Measurements from ENCODE around the gene NLGN2.

The NLGN2 gene

DNA sequence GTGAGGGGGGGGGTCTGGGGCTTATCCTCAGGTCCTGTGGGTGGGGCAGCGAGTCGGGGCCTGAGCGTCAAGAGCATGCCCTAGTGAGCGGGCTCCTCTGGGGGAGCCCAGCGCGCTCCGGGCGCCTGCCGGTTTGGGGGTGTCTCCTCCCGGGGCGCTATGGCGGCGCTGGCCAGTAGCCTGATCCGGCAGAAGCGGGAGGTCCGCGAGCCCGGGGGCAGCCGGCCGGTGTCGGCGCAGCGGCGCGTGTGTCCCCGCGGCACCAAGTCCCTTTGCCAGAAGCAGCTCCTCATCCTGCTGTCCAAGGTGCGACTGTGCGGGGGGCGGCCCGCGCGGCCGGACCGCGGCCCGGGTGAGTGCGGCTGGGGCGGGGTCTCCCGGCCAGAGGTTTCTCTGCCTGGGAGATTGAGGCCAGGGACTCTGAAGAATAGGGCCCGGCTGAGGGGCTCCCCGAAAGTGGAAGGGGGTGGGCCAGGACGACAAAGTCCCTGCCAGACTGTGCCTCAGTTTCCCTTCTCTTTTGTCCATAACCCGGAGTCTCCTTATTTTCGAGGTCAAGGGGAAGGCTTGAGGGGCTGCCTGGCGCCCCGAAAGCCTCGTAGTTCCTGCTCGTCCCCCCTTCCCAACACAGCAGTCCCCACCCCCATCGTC lies 31.9 kb downstream of the NLGN2 start, which contains the start of gene FGF11:
FGF11 (plus strand) TSS at position 51 of the 651 bp plus-strand sequence; CDS start at position 160, 109 bp downstream.
- Histone ChIP-seq H3K9ac (ENCODE audit: low read length) (peak within 1 kb of the TSS; percentile 50; the same call in 1 of the 2 replicates), H3K9me2 (ENCODE audit: low read depth, low read length) (no peaks in the 10 kb centered on the region), H2AFZ (ENCODE audit: low read length) (no peak within 1 kb of the TSS), H3K36me3 (ENCODE audit: insufficient read depth, low read length) (peaks cover 3% of the 10 kb centered on the region; the same call in 1 of the 2 replicates), H3K27me3 (ENCODE audit: insufficient read depth, low read length) (peaks cover 17% of the 10 kb centered on the region), H3K27ac (ENCODE audit: low read depth, low read length, poor library complexity, severe bottlenecking) (no peak within 1 kb of the TSS), H3K4me2 (ENCODE audit: low read length) (peak within 1 kb of the TSS; percentile 76), H3K4me1 (ENCODE audit: insufficient read depth, low read length, severe bottlenecking) (peaks cover 48% of the 10 kb centered on the region), H3K4me3 (ENCODE audit: low read depth, low read length, poor library complexity, severe bottlenecking) (peak within 1 kb of the TSS; percentile 76), H3K9me3 (ENCODE audit: low read length) (no peaks in the 10 kb centered on the region), H3F3A (ENCODE audit: insufficient read depth, low read length) (no peaks in the 10 kb centered on the region), H3K79me2 (ENCODE audit: insufficient read depth, low read length) (no peaks in the 10 kb centered on the region), H4K20me1 (ENCODE audit: insufficient read depth, low read length) (no peaks in the 10 kb centered on the region)
- no peak for TF ChIP-seq EZH2 (IDR thresholded peaks at IDR 0.05; ENCODE audit: borderline replicate concordance, low read length)
- TF ChIP-seq, protein P1, sequence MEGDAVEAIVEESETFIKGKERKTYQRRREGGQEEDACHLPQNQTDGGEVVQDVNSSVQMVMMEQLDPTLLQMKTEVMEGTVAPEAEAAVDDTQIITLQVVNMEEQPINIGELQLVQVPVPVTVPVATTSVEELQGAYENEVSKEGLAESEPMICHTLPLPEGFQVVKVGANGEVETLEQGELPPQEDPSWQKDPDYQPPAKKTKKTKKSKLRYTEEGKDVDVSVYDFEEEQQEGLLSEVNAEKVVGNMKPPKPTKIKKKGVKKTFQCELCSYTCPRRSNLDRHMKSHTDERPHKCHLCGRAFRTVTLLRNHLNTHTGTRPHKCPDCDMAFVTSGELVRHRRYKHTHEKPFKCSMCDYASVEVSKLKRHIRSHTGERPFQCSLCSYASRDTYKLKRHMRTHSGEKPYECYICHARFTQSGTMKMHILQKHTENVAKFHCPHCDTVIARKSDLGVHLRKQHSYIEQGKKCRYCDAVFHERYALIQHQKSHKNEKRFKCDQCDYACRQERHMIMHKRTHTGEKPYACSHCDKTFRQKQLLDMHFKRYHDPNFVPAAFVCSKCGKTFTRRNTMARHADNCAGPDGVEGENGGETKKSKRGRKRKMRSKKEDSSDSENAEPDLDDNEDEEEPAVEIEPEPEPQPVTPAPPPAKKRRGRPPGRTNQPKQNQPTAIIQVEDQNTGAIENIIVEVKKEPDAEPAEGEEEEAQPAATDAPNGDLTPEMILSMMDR (IDR thresholded peaks at IDR 0.05; ENCODE audit: low read length) = no peak

DNA sequence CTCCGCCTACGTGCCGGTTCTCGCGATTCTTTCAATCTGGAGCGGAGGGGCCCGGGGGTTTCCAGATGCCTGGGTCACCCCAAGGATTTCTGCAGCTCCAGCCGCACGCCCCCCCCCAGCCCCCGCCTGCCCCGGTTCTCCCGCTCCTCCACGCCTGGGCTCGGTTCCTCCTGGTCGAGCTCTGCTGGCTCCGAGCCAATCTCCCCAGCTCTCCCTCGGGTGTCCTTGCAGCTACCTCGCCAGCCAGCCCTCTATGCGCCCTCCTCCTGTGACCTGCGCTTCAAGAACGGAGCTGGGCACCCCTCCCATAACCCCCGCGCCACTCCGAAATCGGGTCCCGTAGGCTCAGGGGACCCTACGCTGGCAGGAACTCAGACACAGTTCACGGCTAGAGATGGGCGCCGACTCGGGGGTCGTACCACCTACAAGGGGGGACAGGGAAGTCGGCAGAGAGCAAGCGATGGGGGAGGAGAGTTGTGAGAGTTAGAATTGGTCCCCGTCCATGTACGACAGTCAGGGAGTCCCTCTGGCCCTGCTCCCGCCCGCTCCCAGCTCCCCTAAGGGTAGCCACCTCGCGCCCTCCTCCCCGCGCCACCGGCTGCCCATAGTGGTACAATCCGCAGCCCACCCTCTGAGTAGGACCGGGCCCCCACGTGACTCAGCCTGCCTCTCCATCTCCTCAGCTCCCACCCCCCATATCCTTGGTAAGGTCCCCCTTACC lies 32.6 kb downstream of the NLGN2 start:
- no peak for TF ChIP-seq EZH2 (IDR thresholded peaks at IDR 0.05; ENCODE audit: borderline replicate concordance, low read length)
- TF ChIP-seq, protein P1 (IDR thresholded peaks at IDR 0.05; ENCODE audit: low read length) = no peak
- Histone ChIP-seq H3K27ac (ENCODE audit: low read depth, low read length, poor library complexity, severe bottlenecking) (no peak overlapping the region), H4K20me1 (ENCODE audit: insufficient read depth, low read length) (no peaks in the 10 kb centered on the region), H3K4me2 (ENCODE audit: low read length) (peak overlapping the region; percentile 76), H3K36me3 (ENCODE audit: insufficient read depth, low read length) (peaks cover 3% of the 10 kb centered on the region; the same call in 1 of the 2 replicates), H3K79me2 (ENCODE audit: insufficient read depth, low read length) (no peaks in the 10 kb centered on the region), H3K9me3 (ENCODE audit: low read length) (no peaks in the 10 kb centered on the region), H3F3A (ENCODE audit: insufficient read depth, low read length) (no peaks in the 10 kb centered on the region), H2AFZ (ENCODE audit: low read length) (no peak overlapping the region), H3K27me3 (ENCODE audit: insufficient read depth, low read length) (peaks cover 17% of the 10 kb centered on the region), H3K4me1 (ENCODE audit: insufficient read depth, low read length, severe bottlenecking) (peaks cover 52% of the 10 kb centered on the region), H3K4me3 (ENCODE audit: low read depth, low read length, poor library complexity, severe bottlenecking) (peak overlapping the region; percentile 57), H3K9ac (ENCODE audit: low read length) (peak overlapping the region; percentile 50; the same call in 1 of the 2 replicates), H3K9me2 (ENCODE audit: low read depth, low read length) (no peaks in the 10 kb centered on the region)

DNA sequence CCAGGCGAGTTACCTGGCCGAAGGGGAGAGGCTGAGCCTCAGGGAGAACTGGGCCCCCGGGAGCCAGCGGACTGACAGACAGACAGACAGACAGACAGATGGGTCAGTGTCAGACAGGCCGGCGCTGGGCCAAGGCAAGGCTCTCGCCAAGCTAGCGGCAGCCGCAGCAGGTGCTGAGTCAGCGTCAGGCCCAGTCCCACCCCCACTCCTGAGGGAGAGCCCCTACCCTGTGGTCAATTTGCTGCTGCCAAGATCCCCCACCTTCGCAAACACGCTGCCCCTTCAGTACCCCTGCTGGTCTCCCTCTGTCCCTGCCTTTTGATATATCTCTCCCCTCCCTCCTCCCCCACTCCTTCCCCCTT lies 33.2 kb downstream of the NLGN2 start:
- H3K4me1 ChIP-seq (ENCODE audit: insufficient read depth, low read length, severe bottlenecking) = peaks cover 57% of the 10 kb centered on the region
- TF ChIP-seq EZH2 (IDR thresholded peaks at IDR 0.05; ENCODE audit: borderline replicate concordance, low read length) = no peak
- no peaks in the 10 kb centered on the region for H3K79me2 ChIP-seq (ENCODE audit: insufficient read depth, low read length)
- H3K9ac ChIP-seq (ENCODE audit: low read length) = peak overlapping the region; percentile 50; the same call in 1 of the 2 replicates
- peaks cover 3% of the 10 kb centered on the region; the same call in 1 of the 2 replicates for H3K36me3 ChIP-seq (ENCODE audit: insufficient read depth, low read length)
- H3K4me2 ChIP-seq (ENCODE audit: low read length) = peak overlapping the region; percentile 76; the same call in 1 of the 2 replicates
- H4K20me1 ChIP-seq (ENCODE audit: insufficient read depth, low read length) = no peaks in the 10 kb centered on the region
- peak overlapping the region; percentile 57 for H3K4me3 ChIP-seq (ENCODE audit: low read depth, low read length, poor library complexity, severe bottlenecking)
- H3K27ac ChIP-seq (ENCODE audit: low read depth, low read length, poor library complexity, severe bottlenecking) = no peak overlapping the region
- no peaks in the 10 kb centered on the region for H3F3A ChIP-seq (ENCODE audit: insufficient read depth, low read length)
- peaks cover 17% of the 10 kb centered on the region for H3K27me3 ChIP-seq (ENCODE audit: insufficient read depth, low read length)
- no peak overlapping the region for H2AFZ ChIP-seq (ENCODE audit: low read length)
- H3K9me3 ChIP-seq (ENCODE audit: low read length) = no peaks in the 10 kb centered on the region
- no peaks in the 10 kb centered on the region for H3K9me2 ChIP-seq (ENCODE audit: low read depth, low read length)

Data from OCI-LY1 (cell line).